HG02840 (cell line): ENCODE results near the gene KRTAP9-8.
"Not testable (repeated sequence)": the region's sequence is repeated elsewhere in the genome, so short reads cannot be mapped to it uniquely, and the experiment has no call there.

Source experiments
- ATAC-seq: cut with Tn5 transposase; IDR thresholded peaks from one replicate; pipeline ENCODE4 v1.9.1; 2021; ENCODE audit warnings: mild to moderate bottlenecking, moderate library complexity, moderate number of reproducible peaks; ENCODE audit not compliant: unreplicated experiment, low FRiP score

KRTAP9-8 gene

DNA sequence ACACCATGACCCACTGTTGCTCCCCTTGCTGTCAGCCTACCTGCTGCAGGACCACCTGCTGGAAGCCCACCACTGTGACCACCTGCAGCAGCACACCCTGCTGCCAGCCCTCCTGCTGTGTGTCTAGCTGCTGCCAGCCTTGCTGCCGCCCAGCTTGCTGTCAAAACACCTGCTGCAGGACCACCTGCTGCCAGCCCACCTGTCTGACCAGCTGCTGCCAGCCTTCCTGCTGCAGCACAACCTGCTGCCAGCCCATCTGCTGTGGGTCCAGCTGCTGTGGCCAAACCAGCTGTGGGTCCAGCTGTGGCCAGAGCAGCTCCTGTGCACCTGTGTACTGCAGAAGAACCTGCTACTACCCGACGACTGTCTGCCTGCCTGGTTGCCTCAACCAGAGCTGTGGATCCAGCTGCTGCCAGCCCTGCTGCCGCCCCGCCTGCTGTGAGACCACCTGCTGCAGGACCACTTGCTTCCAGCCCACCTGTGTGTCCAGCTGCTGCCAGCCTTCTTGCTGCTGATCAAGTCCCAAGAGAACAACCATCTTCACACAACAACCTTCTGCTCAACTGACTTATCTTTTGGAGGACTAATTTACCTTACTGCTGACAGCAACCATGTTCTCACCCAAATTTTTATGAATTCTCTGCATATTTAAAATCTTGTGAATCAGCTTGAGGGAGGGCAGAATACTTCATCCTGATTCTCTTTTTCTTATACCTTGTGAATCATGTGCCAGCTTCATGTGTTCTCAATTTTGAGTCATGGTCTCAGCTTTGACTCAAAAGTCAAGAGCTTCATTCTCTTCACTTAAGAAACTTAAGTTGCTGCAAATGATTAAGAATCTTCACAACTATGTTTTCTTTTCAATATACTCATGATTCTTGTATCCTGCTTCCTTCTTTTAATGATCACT is 17.8 kb downstream of the KRTAP9-8 start, which contains the start of gene KRTAP9-9:
TSS of gene KRTAP9-9 (plus strand) at position 4 of the 910 bp plus-strand sequence.
- not testable (repeated sequence) for ATAC-seq

DNA sequence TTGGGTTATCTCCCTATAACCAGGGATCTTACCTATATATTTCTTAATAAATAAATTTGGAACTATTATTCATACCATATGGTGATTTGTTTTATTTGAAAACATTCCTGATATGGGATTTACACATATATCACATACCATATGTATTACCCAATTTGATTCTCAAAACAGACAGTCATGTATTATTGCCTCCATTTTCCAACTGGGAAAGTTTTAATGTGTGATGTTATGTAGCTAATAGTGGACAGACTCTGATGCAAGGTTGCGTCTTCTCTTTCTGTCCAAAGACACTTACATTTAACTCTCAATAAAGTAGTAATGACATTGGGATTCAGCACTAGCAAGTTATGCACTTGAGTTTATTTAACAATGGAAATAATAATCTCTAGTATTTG is 18.5 kb downstream of the KRTAP9-8 start:
- no peak for ATAC-seq

DNA sequence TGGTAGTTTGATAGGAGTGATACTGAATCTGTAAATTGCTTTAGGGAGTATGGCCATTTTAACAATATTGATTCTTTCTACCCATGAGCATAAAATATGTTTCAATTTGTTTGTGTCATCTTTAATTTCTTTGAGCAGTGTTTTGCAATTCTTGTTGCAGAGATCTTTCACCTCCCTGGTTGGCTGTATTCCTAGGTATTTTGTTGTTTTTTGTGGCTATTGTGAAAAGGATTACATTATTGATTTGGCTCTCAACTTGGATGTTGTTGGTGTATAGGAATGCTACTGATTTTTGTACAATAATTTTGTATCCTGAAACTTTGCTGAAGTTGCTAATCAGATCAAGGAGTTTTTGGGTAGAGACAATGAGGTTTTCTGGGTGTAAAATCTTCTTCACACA is 20.6 kb downstream of the KRTAP9-8 start:
- no peak for ATAC-seq

DNA sequence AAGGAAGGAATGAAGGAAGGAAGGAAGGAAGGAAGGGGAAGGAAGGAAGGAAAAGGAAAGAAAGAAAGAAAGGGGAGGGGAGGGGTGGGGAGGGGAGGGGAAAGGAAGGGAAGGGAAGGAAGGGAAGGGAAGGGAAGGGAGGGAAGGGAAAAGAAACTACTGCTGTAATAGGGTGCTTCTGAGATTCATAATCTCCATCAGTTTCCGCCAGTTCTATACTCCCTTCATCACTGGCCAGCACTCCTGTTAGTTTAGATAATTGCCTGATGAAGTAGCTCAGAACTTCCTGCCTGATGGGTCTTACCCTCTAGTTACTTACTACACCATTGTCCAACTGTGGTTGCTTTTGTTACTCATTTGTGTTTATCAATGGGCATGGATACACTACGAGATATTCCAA is 25.4 kb downstream of the KRTAP9-8 start:
- no peak for ATAC-seq

DNA sequence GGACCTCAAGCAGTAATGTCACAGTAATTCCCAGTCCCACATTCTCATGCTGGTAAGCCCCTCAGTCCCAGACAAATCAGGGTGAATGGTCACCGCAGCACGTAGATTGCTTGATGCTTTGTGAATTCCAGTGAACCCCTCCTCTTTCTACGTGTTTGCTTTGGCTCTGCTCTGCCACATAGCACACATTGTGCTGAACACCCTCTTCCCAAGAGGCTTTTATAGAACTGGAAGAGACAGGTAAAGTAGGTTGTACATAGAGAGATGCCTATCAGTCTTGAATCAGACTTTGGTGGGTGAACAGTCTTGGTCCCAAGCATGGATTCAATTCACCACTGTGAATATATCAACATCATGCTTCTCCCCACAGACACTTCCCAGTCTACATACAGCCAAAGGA is 26.8 kb downstream of the KRTAP9-8 start:
- no peak for ATAC-seq

DNA sequence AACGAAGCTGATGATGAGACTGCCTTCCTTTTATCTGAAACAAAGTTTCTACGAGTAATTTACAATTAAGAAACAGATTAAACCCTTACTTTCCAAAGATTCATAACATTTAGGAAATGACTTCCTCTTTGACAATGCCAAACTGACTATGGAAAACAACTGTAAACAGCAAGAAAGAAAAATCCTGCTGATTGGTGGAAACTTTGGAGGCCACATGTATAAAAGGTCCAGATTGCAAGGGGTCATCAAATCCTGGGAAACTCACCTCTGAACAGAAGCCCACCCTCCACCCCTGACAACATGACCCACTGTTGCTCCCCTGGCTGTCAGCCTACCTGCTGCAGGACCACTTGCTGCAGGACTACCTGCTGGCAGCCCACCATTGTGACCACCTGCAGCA is 27.3 kb downstream of the KRTAP9-8 start, which contains the start of gene KRTAP9-6:
TSS of gene KRTAP9-6 (plus strand) at position 301 of the 400 bp plus-strand sequence. CDS start at position 301, 0 bp downstream.
- ATAC-seq: no peak

DNA sequence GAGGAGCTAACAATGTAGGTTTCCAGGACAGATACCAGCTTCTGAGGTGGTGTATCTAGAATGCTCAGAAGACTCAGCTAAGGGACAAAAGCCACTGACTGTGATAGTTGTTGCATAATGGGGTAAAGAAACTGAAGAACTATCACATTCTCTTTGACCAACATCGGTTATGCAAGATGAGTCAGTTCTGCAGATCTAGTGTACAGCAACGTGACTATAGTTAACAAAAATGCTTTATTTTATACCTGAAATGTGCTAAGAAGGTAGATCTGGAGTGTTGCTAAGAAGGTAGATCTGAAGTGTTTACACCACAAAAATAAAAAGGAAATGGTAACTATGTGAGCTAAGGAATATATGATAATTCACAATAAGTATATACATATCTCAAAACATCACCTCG is 29.9 kb downstream of the KRTAP9-8 start:
- no peak for ATAC-seq

DNA sequence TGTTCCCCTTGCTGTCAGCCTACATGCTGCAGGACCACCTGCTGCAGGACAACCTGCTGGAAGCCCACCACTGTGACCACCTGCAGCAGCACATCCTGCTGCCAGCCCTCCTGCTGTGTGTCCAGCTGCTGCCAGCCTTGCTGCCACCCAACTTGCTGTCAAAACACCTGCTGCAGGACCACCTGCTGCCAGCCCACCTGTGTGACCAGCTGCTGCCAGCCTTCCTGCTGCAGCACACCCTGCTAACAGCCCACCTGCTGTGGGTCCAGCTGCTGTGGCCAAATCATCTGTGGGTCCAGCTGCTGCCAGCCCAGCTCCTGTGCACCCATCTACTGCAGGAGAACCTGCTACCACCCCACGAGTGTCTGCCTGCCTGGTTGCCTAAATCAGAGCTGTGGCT is 33.5 kb downstream of the KRTAP9-8 start:
- not testable (repeated sequence) for ATAC-seq

DNA sequence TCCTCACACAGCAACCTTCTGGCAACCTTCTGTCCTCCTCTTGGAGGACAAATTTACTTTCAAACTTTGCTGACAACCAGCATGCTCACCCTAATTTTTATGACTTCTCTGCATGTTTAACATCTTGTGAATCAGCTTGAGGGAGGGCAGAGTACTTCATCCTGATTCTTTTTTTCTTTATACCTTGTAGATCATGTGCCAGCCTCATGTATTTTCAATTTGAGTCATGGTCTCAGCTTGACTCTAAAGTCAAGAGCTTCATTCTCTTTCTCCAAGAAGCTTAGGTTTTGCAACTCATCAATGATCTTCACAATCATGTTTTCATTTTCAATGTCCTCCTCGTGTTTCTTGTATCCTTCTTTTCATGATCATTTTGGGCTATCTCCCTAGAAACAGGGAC is 34.1 kb downstream of the KRTAP9-8 start:
- ATAC-seq: no peak

DNA sequence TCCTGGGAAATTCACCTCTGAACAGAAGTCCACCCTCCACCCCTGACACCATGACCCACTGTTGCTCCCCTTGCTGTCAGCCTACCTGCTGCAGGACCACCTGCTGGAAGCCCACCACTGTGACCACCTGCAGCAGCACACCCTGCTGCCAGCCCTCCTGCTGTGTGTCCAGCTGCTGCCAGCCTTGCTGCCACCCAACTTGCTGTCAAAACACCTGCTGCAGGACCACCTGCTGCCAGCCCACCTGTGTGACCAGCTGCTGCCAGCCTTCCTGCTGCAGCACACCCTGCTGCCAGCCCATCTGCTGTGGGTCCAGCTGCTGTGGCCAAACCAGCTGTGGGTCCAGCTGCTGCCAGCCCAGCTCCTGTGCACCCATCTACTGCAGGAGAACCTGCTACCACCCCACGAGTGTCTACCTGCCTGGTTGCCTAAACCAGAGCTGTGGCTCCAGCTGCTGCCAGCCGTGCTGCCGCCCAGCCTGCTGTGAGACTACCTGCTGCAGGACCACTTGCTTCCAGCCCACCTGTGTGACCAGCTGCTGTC is 37.9 kb downstream of the KRTAP9-8 start, which contains the start of gene KRTAP9-7:
TSS of gene KRTAP9-7 (plus strand) at position 51 of the 543 bp plus-strand sequence. CDS start at position 51, 0 bp downstream.
- ATAC-seq: not testable (repeated sequence)

DNA sequence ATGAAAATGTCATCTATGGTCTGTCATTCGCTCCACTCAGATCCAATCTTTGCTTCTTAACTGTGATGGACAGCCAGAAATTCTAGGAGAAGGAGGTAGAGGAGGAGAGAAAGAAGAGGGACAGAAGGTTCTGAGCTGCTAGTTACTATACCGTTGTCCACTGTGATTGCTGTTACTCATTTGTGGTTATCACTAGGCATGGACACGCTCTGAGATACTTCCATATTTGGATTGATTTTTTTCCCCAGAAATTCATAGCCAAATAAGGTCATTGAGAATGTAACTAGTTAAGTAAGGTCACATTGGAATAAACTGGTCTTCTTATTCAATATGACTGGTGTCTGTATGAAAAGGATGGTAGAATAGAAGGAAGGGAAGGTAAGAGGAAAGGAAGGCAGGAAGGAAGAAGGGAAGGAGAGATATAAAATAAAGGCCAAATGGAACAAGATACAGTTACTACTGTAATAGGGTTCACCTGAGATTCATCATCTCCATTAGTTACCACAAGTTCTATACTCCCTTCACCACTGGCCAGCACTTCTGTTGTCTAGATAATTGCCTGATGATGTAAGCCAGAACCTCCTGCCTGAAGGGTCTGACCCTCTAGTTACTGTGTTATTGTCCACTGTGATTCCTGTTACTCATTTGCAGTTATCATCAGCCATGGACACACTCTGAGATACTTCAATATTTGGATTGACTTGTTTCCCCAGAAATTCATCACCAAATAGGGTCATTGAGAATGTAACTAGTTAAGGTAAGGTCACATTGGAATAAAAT is 40.6 kb downstream of the KRTAP9-8 start:
- no peak for ATAC-seq

DNA sequence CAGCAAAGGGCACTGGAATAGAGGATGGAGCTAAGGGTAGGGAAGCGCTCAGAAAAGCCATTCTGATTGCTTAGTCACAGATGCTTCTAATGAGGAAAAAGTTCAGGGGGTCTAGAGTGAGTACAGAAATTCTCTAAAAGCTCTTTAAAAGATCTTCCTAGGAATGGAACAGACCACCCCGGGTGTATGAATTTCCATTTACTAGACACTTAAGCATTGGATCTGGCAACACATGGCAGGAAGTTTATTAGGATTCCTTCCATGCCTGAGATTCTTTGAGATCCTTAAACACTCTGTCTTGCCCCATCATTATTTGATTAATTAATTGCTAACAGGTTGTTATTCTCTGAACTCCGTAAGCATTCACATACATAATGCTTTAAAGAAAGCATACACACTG is 46.2 kb downstream of the KRTAP9-8 start:
- no peak for ATAC-seq

DNA sequence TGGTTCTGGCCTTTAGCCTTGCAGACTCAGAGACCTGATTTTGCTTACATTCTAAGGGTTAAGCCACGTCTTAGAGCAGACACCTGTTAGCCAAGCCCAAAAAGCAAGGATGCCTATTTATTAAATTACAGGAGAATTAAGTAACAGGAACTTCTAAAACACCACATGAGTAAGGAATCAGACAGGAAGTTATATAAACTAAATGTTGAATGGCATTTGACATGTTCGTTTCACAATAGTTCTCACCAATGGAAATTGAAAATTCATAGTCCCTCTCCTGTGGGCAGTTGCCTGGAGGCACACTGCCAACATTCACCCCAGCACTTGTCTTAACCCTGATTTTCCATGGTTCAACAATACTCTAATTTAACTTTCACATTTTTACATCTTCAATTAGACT is 46.7 kb downstream of the KRTAP9-8 start:
- ATAC-seq: no peak

DNA sequence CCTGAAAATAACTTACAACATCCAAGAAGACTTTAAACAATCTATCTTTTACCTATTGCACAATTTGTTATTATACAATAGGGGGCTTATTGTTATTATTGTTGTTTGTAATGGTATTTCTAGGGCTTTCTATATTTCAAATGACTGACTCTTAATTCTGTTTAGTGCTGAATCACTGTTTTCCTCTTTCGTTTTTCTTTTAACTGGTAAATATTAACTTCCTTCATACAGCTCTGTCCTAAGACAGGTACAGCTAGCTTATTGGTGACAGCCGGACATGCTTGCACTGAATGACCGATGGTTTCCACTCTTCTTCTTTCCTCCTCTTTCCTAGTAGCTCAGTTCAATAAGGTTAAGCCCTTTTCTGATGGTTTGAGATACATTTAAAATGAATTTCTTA is 49.3 kb downstream of the KRTAP9-8 start:
- no peak for ATAC-seq
